ENCODE results near the gene SMIM8. TPM values are rescaled to one million over a fixed set of nuclear protein-coding genes. Genes with fewer than 3 reads are reported as not detected.

SMIM8 gene
- 10 to 100 TPM; 13.2 to 19.9 (median 16.8) TPM for polyA plus RNA-seq (ENCODE audit: low read depth in 6 of 6)

GRCh38 chr6:87322304-87323212, at the start of gene SMIM8:
SMIM8 (plus strand) TSS chr6:87322588; CDS start chr6:87337032, 14,444 bp downstream.
- H3K9me3 Mint-ChIP-seq: peaks cover 0 to 4% (median 0%) of the 10 kb centered on the region in 7 donors
- DNase-seq (peak; percentile 79), ATAC-seq (ENCODE audit: low read depth in 2 of 2) (peak; percentile 95 to 96)
- H3K4me3 Mint-ChIP-seq: peak within 1 kb of the TSS; percentile 95 to 99 (median 98)
- peak within 1 kb of the TSS; percentile 86 to 98 (median 91) for H3K27ac Mint-ChIP-seq
- H3K4me1 Mint-ChIP-seq: peaks cover 11 to 18% (median 12%) of the 10 kb centered on the region in 3 donors
- peaks cover 0 to 6% of the 10 kb centered on the region in 2 donors for H3K36me3 Mint-ChIP-seq
- no peaks in the 10 kb centered on the region for H3K27me3 Mint-ChIP-seq

GRCh38 chr6:87274660-87275274, 47.6 kb upstream of the SMIM8 start:
- Mint-ChIP-seq H3K9me3 (peaks cover 0 to 11% (median 0%) of the 10 kb centered on the region in 7 donors), H3K36me3 (no peaks in the 10 kb centered on the region), H3K27me3 (no peaks in the 10 kb centered on the region), H3K4me1 (peaks cover 0 to 3% (median 0%) of the 10 kb centered on the region in 3 donors), H3K27ac (peak overlapping the region in 2 of 6 donors; percentile 36 to 46), H3K4me3 (no peak overlapping the region)
- DNase-seq (no peak), ATAC-seq (ENCODE audit: low read depth in 2 of 2) (no peak)

GRCh38 chr6:87276624-87277023, 45.8 kb upstream of the SMIM8 start:
- Mint-ChIP-seq H3K9me3 (peaks cover 0 to 11% (median 0%) of the 10 kb centered on the region in 7 donors), H3K27ac (no peak overlapping the region), H3K4me3 (no peak overlapping the region), H3K36me3 (no peaks in the 10 kb centered on the region), H3K27me3 (no peaks in the 10 kb centered on the region), H3K4me1 (peaks cover 0 to 3% (median 0%) of the 10 kb centered on the region in 3 donors)
- ATAC-seq (ENCODE audit: low read depth in 2 of 2) (no peak), DNase-seq (no peak)

GRCh38 chr6:87277123-87277522, 45.3 kb upstream of the SMIM8 start:
- no peaks in the 10 kb centered on the region for H3K27me3 Mint-ChIP-seq
- peaks cover 0 to 10% (median 0%) of the 10 kb centered on the region in 7 donors for H3K9me3 Mint-ChIP-seq
- ATAC-seq (ENCODE audit: low read depth in 2 of 2) (no peak), DNase-seq (no peak)
- H3K36me3 Mint-ChIP-seq: no peaks in the 10 kb centered on the region
- H3K4me1 Mint-ChIP-seq: peaks cover 0 to 3% (median 0%) of the 10 kb centered on the region in 3 donors
- no peak overlapping the region for H3K4me3 Mint-ChIP-seq
- H3K27ac Mint-ChIP-seq: no peak overlapping the region

GRCh38 chr6:87279196-87279595, 43.2 kb upstream of the SMIM8 start:
- Mint-ChIP-seq H3K27ac (peak overlapping the region in 1 of 6 donors; percentile 76), H3K9me3 (no peaks in the 10 kb centered on the region), H3K36me3 (no peaks in the 10 kb centered on the region), H3K4me3 (no peak overlapping the region), H3K27me3 (no peaks in the 10 kb centered on the region), H3K4me1 (peaks cover 0 to 3% (median 0%) of the 10 kb centered on the region in 3 donors)
- ATAC-seq (ENCODE audit: low read depth in 2 of 2): no peak
- no peak for DNase-seq

GRCh38 chr6:87281426-87281825, 41.0 kb upstream of the SMIM8 start:
- H3K27me3 Mint-ChIP-seq: peaks cover 5 to 12% (median 11%) of the 10 kb centered on the region in 3 donors
- peaks cover 0 to 9% (median 0%) of the 10 kb centered on the region in 7 donors for H3K9me3 Mint-ChIP-seq
- peak overlapping the region in 1 of 6 donors; percentile 37 for H3K27ac Mint-ChIP-seq
- ATAC-seq (ENCODE audit: low read depth in 2 of 2): no peak
- no peaks in the 10 kb centered on the region for H3K36me3 Mint-ChIP-seq
- peaks cover 0 to 3% (median 0%) of the 10 kb centered on the region in 3 donors for H3K4me1 Mint-ChIP-seq
- peak overlapping the region in 1 of 8 donors; percentile 9 for H3K4me3 Mint-ChIP-seq
- DNase-seq: no peak

GRCh38 chr6:87282743-87283142, 39.6 kb upstream of the SMIM8 start:
- no peak for ATAC-seq (ENCODE audit: low read depth in 2 of 2)
- no peak for DNase-seq
- no peak overlapping the region for H3K4me3 Mint-ChIP-seq
- H3K27ac Mint-ChIP-seq: no peak overlapping the region
- peaks cover 0 to 9% (median 0%) of the 10 kb centered on the region in 7 donors for H3K9me3 Mint-ChIP-seq
- H3K4me1 Mint-ChIP-seq: peaks cover 0 to 3% (median 0%) of the 10 kb centered on the region in 3 donors
- peaks cover 6 to 22% (median 14%) of the 10 kb centered on the region in 3 donors for H3K27me3 Mint-ChIP-seq
- no peaks in the 10 kb centered on the region for H3K36me3 Mint-ChIP-seq

GRCh38 chr6:87283461-87283860, 38.9 kb upstream of the SMIM8 start:
- no peaks in the 10 kb centered on the region for H3K36me3 Mint-ChIP-seq
- peak overlapping the region in 1 of 6 donors; percentile 60 for H3K27ac Mint-ChIP-seq
- H3K27me3 Mint-ChIP-seq: peaks cover 6 to 24% (median 16%) of the 10 kb centered on the region in 3 donors
- DNase-seq (no peak), ATAC-seq (ENCODE audit: low read depth in 2 of 2) (no peak)
- peaks cover 0 to 3% (median 0%) of the 10 kb centered on the region in 3 donors for H3K4me1 Mint-ChIP-seq
- peak overlapping the region in 2 of 8 donors; percentile 22 to 30 for H3K4me3 Mint-ChIP-seq
- peaks cover 0 to 9% (median 0%) of the 10 kb centered on the region in 7 donors for H3K9me3 Mint-ChIP-seq

- Mint-ChIP-seq H3K27ac (no peak overlapping the region), H3K36me3 (no peaks in the 10 kb centered on the region), H3K4me3 (peak overlapping the region in 1 of 8 donors; percentile 54), H3K27me3 (peaks cover 18 to 34% (median 24%) of the 10 kb centered on the region in 3 donors), H3K4me1 (no peaks in the 10 kb centered on the region), H3K9me3 (peaks cover 0 to 9% (median 0%) of the 10 kb centered on the region in 7 donors)
- DNase-seq: no peak
- no peak for ATAC-seq (ENCODE audit: low read depth in 2 of 2)
Observed at GRCh38 chr6:87287251-87287650, 35.1 kb upstream of the SMIM8 start.

GRCh38 chr6:87289571-87289970, 32.8 kb upstream of the SMIM8 start:
- H3K4me1 Mint-ChIP-seq: no peaks in the 10 kb centered on the region
- H3K27ac Mint-ChIP-seq: no peak overlapping the region
- ATAC-seq (ENCODE audit: low read depth in 2 of 2) (no peak), DNase-seq (no peak)
- H3K4me3 Mint-ChIP-seq: peak overlapping the region in 1 of 8 donors; percentile 25
- peaks cover 21 to 44% (median 28%) of the 10 kb centered on the region in 3 donors for H3K27me3 Mint-ChIP-seq
- H3K36me3 Mint-ChIP-seq: no peaks in the 10 kb centered on the region
- H3K9me3 Mint-ChIP-seq: peaks cover 0 to 9% (median 0%) of the 10 kb centered on the region in 7 donors

GRCh38 chr6:87291883-87292282, 30.5 kb upstream of the SMIM8 start:
- Mint-ChIP-seq H3K9me3 (no peaks in the 10 kb centered on the region), H3K27me3 (peaks cover 21 to 36% (median 27%) of the 10 kb centered on the region in 3 donors), H3K4me3 (no peak overlapping the region), H3K27ac (no peak overlapping the region), H3K4me1 (no peaks in the 10 kb centered on the region), H3K36me3 (no peaks in the 10 kb centered on the region)
- ATAC-seq (ENCODE audit: low read depth in 2 of 2) (no peak), DNase-seq (no peak)

GRCh38 chr6:87293526-87293925, 28.9 kb upstream of the SMIM8 start:
- Mint-ChIP-seq H3K27me3 (peaks cover 29 to 39% (median 32%) of the 10 kb centered on the region in 3 donors), H3K27ac (no peak overlapping the region), H3K36me3 (no peaks in the 10 kb centered on the region), H3K4me1 (no peaks in the 10 kb centered on the region), H3K4me3 (no peak overlapping the region), H3K9me3 (peaks cover 0 to 2% (median 0%) of the 10 kb centered on the region in 7 donors)
- DNase-seq: no peak
- ATAC-seq (ENCODE audit: low read depth in 2 of 2): no peak

- H3K36me3 Mint-ChIP-seq: peaks cover 0 to 5% of the 10 kb centered on the region in 2 donors
- no peak overlapping the region for H3K4me3 Mint-ChIP-seq
- H3K27me3 Mint-ChIP-seq: peaks cover 29 to 56% (median 48%) of the 10 kb centered on the region in 3 donors
- no peaks in the 10 kb centered on the region for H3K4me1 Mint-ChIP-seq
- ATAC-seq (ENCODE audit: low read depth in 2 of 2): no peak
- no peak overlapping the region for H3K27ac Mint-ChIP-seq
- DNase-seq: no peak
- H3K9me3 Mint-ChIP-seq: peaks cover 0 to 5% (median under 1%) of the 10 kb centered on the region in 7 donors
Observed at GRCh38 chr6:87297119-87297518, 25.3 kb upstream of the SMIM8 start.
